Breast epithelium (tissue), 4 donors: ENCODE data around the gene EGLN3. TPM values are rescaled to one million over a fixed set of nuclear protein-coding genes. Genes with fewer than 3 reads are reported as not detected.
A peak's percentile ranks its signal among the peaks of the same experiment; 100 is the strongest.

Experiments used
- DNase-seq, 2 donors: peaks; one replicate each; pipeline ENCODE4 v3.0.0-alpha.2; 2019; ENCODE audit warnings: low spot score in 2 of 2
- H3K27ac ChIP-seq, 2 donors: fragments of 200-600 bp; sonication (generic) in 1 of 2; one replicate each; pipeline ENCODE4 v1.5.1; 2016 to 2019; ENCODE audit warnings: mild to moderate bottlenecking in 1 of 2
- H3K27me3 ChIP-seq, 2 donors: fragments of 200-600 bp; sonication (generic) in 1 of 2; one replicate each; pipeline versions ENCODE4 v1.5.1 to v1.6.0; 2017 to 2019; ENCODE audit warnings: control low read depth in 1 of 2, mild to moderate bottlenecking in 1 of 2
- H3K36me3 ChIP-seq: fragments of 200-600 bp; one replicate; pipeline ENCODE4 v1.5.1; 2019
- H3K4me1 ChIP-seq, 2 donors: fragments of 200-600 bp; sonication (generic); one replicate each; pipeline ENCODE4 v1.5.1; 2016 to 2019; ENCODE audit warnings: control low read depth in 1 of 2
- H3K4me3 ChIP-seq, 3 donors: fragments of 200-600 bp; sonication (generic); 1 replicate in 2 of 3; 2 replicates in 1 of 3; pipeline ENCODE4 v1.5.1; 2016 to 2019; ENCODE audit warnings: mild to moderate bottlenecking in 3 of 3, moderate library complexity in 2 of 3
- H3K9me3 ChIP-seq, 2 donors: fragments of 200-600 bp; sonication (generic) in 1 of 2; one replicate each; pipeline ENCODE4 v1.5.1; 2016 to 2019; ENCODE audit warnings: control low read depth in 1 of 2
- POLR2A ChIP-seq: fragments of 450-650 bp; IDR thresholded peaks from one replicate; pipeline ENCODE4 v1.6.1; 2016; ENCODE audit warnings: antibody characterized with exemption, mild to moderate bottlenecking, moderate library complexity
- POLR2AphosphoS5 ChIP-seq, 3 donors: sonication (generic); formaldehyde crosslinking; IDR thresholded peaks; one replicate each; pipeline ENCODE4 v1.6.1; 2017; ENCODE audit warnings: antibody characterized with exemption in 3 of 3
- intact Hi-C: fragments of 100-400 bp; cut with DNase I; formaldehyde crosslinking; loops from one replicate; pipeline ENCODE4 v1.15.1; 2023; ENCODE audit warnings: low total_unique reads
- total RNA-seq, 3 donors: library from RNA; depleted of rRNA; stranded (reverse); fragments of >200 nt; gene quantifications; one replicate each; pipeline ENCODE4 v1.1.0, GENCODE V29; 2016
- TF ChIP-seq, protein P1 (sequence below), 3 donors: fragments of 450-650 bp; IDR thresholded peaks; one replicate each; pipeline ENCODE4 v1.5.1; 2016 to 2017; ENCODE audit warnings: antibody characterized with exemption in 3 of 3, mild to moderate bottlenecking in 3 of 3, moderate library complexity in 3 of 3

Gene EGLN3
- total RNA-seq, 3 donors from 2014 or later = 3.2 to 16.4 (median 13.9) TPM

- no peaks in the 10 kb centered on the region for H3K36me3 ChIP-seq
- no peaks in the 10 kb centered on the region for H3K27me3 ChIP-seq
- H3K4me1 ChIP-seq = no peaks in the 10 kb centered on the region
- intact Hi-C loops = no loop called here
- no peaks in the 10 kb centered on the region for H3K9me3 ChIP-seq
- no peak for TF ChIP-seq POLR2A
- TF ChIP-seq, protein P1, sequence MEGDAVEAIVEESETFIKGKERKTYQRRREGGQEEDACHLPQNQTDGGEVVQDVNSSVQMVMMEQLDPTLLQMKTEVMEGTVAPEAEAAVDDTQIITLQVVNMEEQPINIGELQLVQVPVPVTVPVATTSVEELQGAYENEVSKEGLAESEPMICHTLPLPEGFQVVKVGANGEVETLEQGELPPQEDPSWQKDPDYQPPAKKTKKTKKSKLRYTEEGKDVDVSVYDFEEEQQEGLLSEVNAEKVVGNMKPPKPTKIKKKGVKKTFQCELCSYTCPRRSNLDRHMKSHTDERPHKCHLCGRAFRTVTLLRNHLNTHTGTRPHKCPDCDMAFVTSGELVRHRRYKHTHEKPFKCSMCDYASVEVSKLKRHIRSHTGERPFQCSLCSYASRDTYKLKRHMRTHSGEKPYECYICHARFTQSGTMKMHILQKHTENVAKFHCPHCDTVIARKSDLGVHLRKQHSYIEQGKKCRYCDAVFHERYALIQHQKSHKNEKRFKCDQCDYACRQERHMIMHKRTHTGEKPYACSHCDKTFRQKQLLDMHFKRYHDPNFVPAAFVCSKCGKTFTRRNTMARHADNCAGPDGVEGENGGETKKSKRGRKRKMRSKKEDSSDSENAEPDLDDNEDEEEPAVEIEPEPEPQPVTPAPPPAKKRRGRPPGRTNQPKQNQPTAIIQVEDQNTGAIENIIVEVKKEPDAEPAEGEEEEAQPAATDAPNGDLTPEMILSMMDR (IDR thresholded peaks at IDR 0.05) = no peak
- TF ChIP-seq POLR2AphosphoS5 (IDR thresholded peaks at IDR 0.05) = no peak
- no peak for DNase-seq
- no peak overlapping the region for H3K4me3 ChIP-seq
- H3K27ac ChIP-seq = no peak overlapping the region
These were observed 5.8 kb upstream of the EGLN3 start for GRCh38 chr14:33956640-33957039.

- no peak overlapping the region for H3K27ac ChIP-seq
- DNase-seq = no peak
- H3K9me3 ChIP-seq = no peaks in the 10 kb centered on the region
- no peak overlapping the region for H3K4me3 ChIP-seq
- H3K27me3 ChIP-seq = no peaks in the 10 kb centered on the region
- intact Hi-C loops = loop anchor here (1.0 kb wide), 1 partner anchor 23 kb away; no protein-coding TSS in a partner anchor
- no peaks in the 10 kb centered on the region for H3K36me3 ChIP-seq
- H3K4me1 ChIP-seq = no peaks in the 10 kb centered on the region
- no peak for TF ChIP-seq POLR2AphosphoS5 (IDR thresholded peaks at IDR 0.05)
- TF ChIP-seq, protein P1 (IDR thresholded peaks at IDR 0.05) = no peak
- no peak for TF ChIP-seq POLR2A
These were observed 3.2 kb upstream of the EGLN3 start for GRCh38 chr14:33954016-33954598.

- no peak overlapping the region for H3K27ac ChIP-seq
- H3K36me3 ChIP-seq = no peaks in the 10 kb centered on the region
- H3K27me3 ChIP-seq = no peaks in the 10 kb centered on the region
- intact Hi-C loops = no loop called here
- no peaks in the 10 kb centered on the region for H3K9me3 ChIP-seq
- no peak for DNase-seq
- no peak overlapping the region for H3K4me3 ChIP-seq
- no peaks in the 10 kb centered on the region for H3K4me1 ChIP-seq
- no peak for TF ChIP-seq POLR2AphosphoS5 (IDR thresholded peaks at IDR 0.05)
- TF ChIP-seq, protein P1 (IDR thresholded peaks at IDR 0.05) = no peak
- TF ChIP-seq POLR2A = no peak
These were observed 1.7 kb upstream of the EGLN3 start for GRCh38 chr14:33952541-33952940.

- TF ChIP-seq POLR2AphosphoS5 (IDR thresholded peaks at IDR 0.05) (no peak), POLR2A (no peak)
- TF ChIP-seq, protein P1 (IDR thresholded peaks at IDR 0.05) = no peak
- Histone ChIP-seq H3K4me1 (no peaks in the 10 kb centered on the region), H3K9me3 (no peaks in the 10 kb centered on the region), H3K4me3 (peak overlapping the region; percentile 61 to 90 (median 65)), H3K36me3 (no peaks in the 10 kb centered on the region), H3K27me3 (no peaks in the 10 kb centered on the region), H3K27ac (peak overlapping the region; percentile 70 to 75)
- DNase-seq = no peak
- intact Hi-C loops = no loop called here
These were observed 438 bp upstream of the EGLN3 start for GRCh38 chr14:33951183-33951840.

DNA sequence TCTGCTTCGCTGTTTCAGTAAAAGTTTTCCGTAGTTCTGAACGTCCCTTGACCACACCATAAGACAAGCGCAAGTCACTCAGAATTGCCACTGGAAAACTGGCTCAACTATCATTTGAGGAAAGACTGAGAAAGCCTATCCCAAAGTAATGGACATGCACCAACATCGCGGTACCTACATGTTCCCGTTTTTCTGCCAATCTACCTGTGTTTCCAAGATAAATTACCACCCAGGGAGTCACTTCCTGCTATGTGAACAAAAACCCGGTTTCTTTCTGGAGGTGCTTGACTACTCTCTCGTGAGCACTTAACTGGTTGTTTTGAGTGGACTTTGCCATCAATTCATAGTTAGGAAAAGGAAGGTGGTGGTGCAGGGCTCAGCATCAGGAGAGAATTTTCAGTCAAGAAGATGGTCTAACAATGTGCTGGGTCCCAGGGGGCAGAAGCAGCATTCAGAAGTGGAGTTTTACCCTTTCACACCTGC is 1.4 kb downstream of the EGLN3 start:
- H3K27me3 ChIP-seq = no peaks in the 10 kb centered on the region
- DNase-seq = no peak
- no peaks in the 10 kb centered on the region for H3K9me3 ChIP-seq
- H3K36me3 ChIP-seq = no peaks in the 10 kb centered on the region
- H3K4me1 ChIP-seq = no peaks in the 10 kb centered on the region
- TF ChIP-seq POLR2AphosphoS5 (IDR thresholded peaks at IDR 0.05) = no peak
- TF ChIP-seq POLR2A = no peak
- TF ChIP-seq, protein P1 (IDR thresholded peaks at IDR 0.05) = no peak
- intact Hi-C loops = no loop called here
- peak overlapping the region; percentile 61 to 90 (median 65) for H3K4me3 ChIP-seq
- peak overlapping the region in 1 of 2 donors; percentile 70 for H3K27ac ChIP-seq
